ENCODE measurements around the gene ANG.
"Not testable (repeated sequence)": the region's sequence is repeated elsewhere in the genome, so short reads cannot be mapped to it uniquely, and the experiment has no call there.

The ANG gene

GRCh38 chr14:20698018-20698329, 9.4 kb downstream of the ANG start:
- DNase-seq (ENCODE audit: low read depth in 1 of 2, low spot score in 1 of 2), result no peak

GRCh38 chr14:20698934-20699333, 10.4 kb downstream of the ANG start:
- DNase-seq (ENCODE audit: low read depth in 1 of 2, low spot score in 1 of 2), result no peak

- no peak for DNase-seq (ENCODE audit: low read depth in 1 of 2, low spot score in 1 of 2)
Measured at GRCh38 chr14:20699931-20700330, 11.4 kb downstream of the ANG start.

- DNase-seq (ENCODE audit: low read depth in 1 of 2, low spot score in 1 of 2), result not testable (repeated sequence)
Measured at GRCh38 chr14:20700965-20701364, 12.4 kb downstream of the ANG start.

- no peak for DNase-seq (ENCODE audit: low read depth in 1 of 2, low spot score in 1 of 2)
Measured at GRCh38 chr14:20706657-20707355, 18.2 kb downstream of the ANG start.

- DNase-seq (ENCODE audit: low read depth in 1 of 2, low spot score in 1 of 2), result no peak
Measured at GRCh38 chr14:20707622-20708021, 19.1 kb downstream of the ANG start.

- no peak for DNase-seq (ENCODE audit: low read depth in 1 of 2, low spot score in 1 of 2)
Measured at GRCh38 chr14:20711261-20711660, 22.7 kb downstream of the ANG start.

GRCh38 chr14:20711685-20712084, 23.1 kb downstream of the ANG start:
- DNase-seq (ENCODE audit: low read depth in 1 of 2, low spot score in 1 of 2), result no peak

GRCh38 chr14:20712904-20713303, 24.3 kb downstream of the ANG start:
- DNase-seq (ENCODE audit: low read depth in 1 of 2, low spot score in 1 of 2), result no peak

- no peak for DNase-seq (ENCODE audit: low read depth in 1 of 2, low spot score in 1 of 2)
Measured at GRCh38 chr14:20714593-20715250, 26.2 kb downstream of the ANG start.

- DNase-seq (ENCODE audit: low read depth in 1 of 2, low spot score in 1 of 2), result no peak
Measured at GRCh38 chr14:20719777-20720176, 31.2 kb downstream of the ANG start.

- no peak for DNase-seq (ENCODE audit: low read depth in 1 of 2, low spot score in 1 of 2)
Measured at GRCh38 chr14:20720741-20721140, 32.2 kb downstream of the ANG start.

GRCh38 chr14:20722016-20722415, 33.5 kb downstream of the ANG start:
- no peak for DNase-seq (ENCODE audit: low read depth in 1 of 2, low spot score in 1 of 2)

- no peak for DNase-seq (ENCODE audit: low read depth in 1 of 2, low spot score in 1 of 2)
Measured at GRCh38 chr14:20723488-20723887, 34.9 kb downstream of the ANG start.

- DNase-seq (ENCODE audit: low read depth in 1 of 2, low spot score in 1 of 2), result not testable (repeated sequence)
Measured at GRCh38 chr14:20726121-20726520, 37.6 kb downstream of the ANG start.

GRCh38 chr14:20726531-20726930, 38.0 kb downstream of the ANG start:
- no peak for DNase-seq (ENCODE audit: low read depth in 1 of 2, low spot score in 1 of 2)

GRCh38 chr14:20730891-20731290, 42.3 kb downstream of the ANG start:
- DNase-seq (ENCODE audit: low read depth in 1 of 2, low spot score in 1 of 2), result no peak

- DNase-seq (ENCODE audit: low read depth in 1 of 2, low spot score in 1 of 2), result no peak
Measured at GRCh38 chr14:20732477-20732876, 43.9 kb downstream of the ANG start.

GRCh38 chr14:20732979-20733635, 44.5 kb downstream of the ANG start:
- no peak for DNase-seq (ENCODE audit: low read depth in 1 of 2, low spot score in 1 of 2)

GRCh38 chr14:20733684-20734429, 45.3 kb downstream of the ANG start:
- no peak for DNase-seq (ENCODE audit: low read depth in 1 of 2, low spot score in 1 of 2)

- DNase-seq (ENCODE audit: low read depth in 1 of 2, low spot score in 1 of 2), result no peak
Measured at GRCh38 chr14:20734430-20734806, 45.9 kb downstream of the ANG start.

GRCh38 chr14:20738292-20738691, 49.7 kb downstream of the ANG start:
- not testable (repeated sequence) for DNase-seq (ENCODE audit: low read depth in 1 of 2, low spot score in 1 of 2)
